Spleen (tissue), 11 donors: Measurements from ENCODE around the gene MYO5B. TPM values are rescaled to one million over a fixed set of nuclear protein-coding genes. Genes with fewer than 3 reads are reported as not detected.

Source experiments
- DNase-seq: peaks from one replicate; pipeline ENCODE4 v3.0.0-alpha.2; 2020
- H3K27ac ChIP-seq, 8 donors: fragments of 200-600 bp; sonication (generic) in 7 of 8; 1 replicate in 4 of 8; 2 replicates in 4 of 8; pipeline versions ENCODE4 v1.5.0 to v1.8.0; 2016 to 2021; ENCODE audit warnings: inconsistent platforms in 4 of 8, mild to moderate bottlenecking in 4 of 8, moderate library complexity in 1 of 8
- H3K27me3 ChIP-seq, 7 donors: fragments of 200-600 bp; sonication (generic) in 6 of 7; replicated peaks in 1 of 7; 1 replicate in 4 of 7; 2 replicates in 3 of 7; pipeline versions ENCODE4 v1.5.0 to v1.8.0; 2016 to 2021; ENCODE audit warnings: inconsistent platforms in 3 of 7, mild to moderate bottlenecking in 1 of 7
- H3K36me3 ChIP-seq, 6 donors: fragments of 200-600 bp; sonication (generic) in 5 of 6; 1 replicate in 4 of 6; 2 replicates in 2 of 6; pipeline versions ENCODE4 v1.5.0 to v1.8.0; 2016 to 2021; ENCODE audit warnings: inconsistent platforms in 2 of 6
- H3K4me1 ChIP-seq, 6 donors: fragments of 200-600 bp; sonication (generic) in 5 of 6; 1 replicate in 3 of 6; 2 replicates in 3 of 6; pipeline versions ENCODE4 v1.5.0 to v1.8.0; 2016 to 2021; ENCODE audit warnings: inconsistent platforms in 3 of 6
- H3K4me3 ChIP-seq, 8 donors: fragments of 200-600 bp; sonication (generic) in 7 of 8; 1 replicate in 4 of 8; 2 replicates in 4 of 8; pipeline versions ENCODE4 v1.5.0 to v1.8.0; 2016 to 2021; ENCODE audit warnings: inconsistent platforms in 4 of 8, mild to moderate bottlenecking in 4 of 8, moderate library complexity in 2 of 8
- H3K9me3 ChIP-seq, 8 donors: fragments of 200-600 bp; sonication (generic) in 7 of 8; 1 replicate in 4 of 8; 2 replicates in 4 of 8; pipeline versions ENCODE4 v1.5.0 to v1.8.0; 2016 to 2021; ENCODE audit warnings: inconsistent platforms in 4 of 8
- CTCF ChIP-seq, 11 experiments: fragments of 200-600 bp in 7 of 11; fragments of 450-650 bp in 4 of 11; sonication (generic) in 4 of 11; IDR thresholded peaks in 8 of 11; conservative IDR thresholded peaks in 3 of 11; 1 replicate in 7 of 11; 2 replicates in 4 of 11; pipeline versions ENCODE4 v1.4.0 to v1.8.0; 2016 to 2021; ENCODE audit warnings: antibody characterized with exemption in 11 of 11, inconsistent platforms in 4 of 11, mild to moderate bottlenecking in 1 of 11
- POLR2A ChIP-seq, 3 donors: fragments of 450-650 bp; IDR thresholded peaks; one replicate each; pipeline ENCODE4 v1.5.1; 2017; ENCODE audit warnings: antibody characterized with exemption in 3 of 3, mild to moderate bottlenecking in 1 of 3
- POLR2AphosphoS5 ChIP-seq, 3 donors: sonication (generic); formaldehyde crosslinking; IDR thresholded peaks; one replicate each; pipeline ENCODE4 v1.5.1; 2017; ENCODE audit warnings: antibody characterized with exemption in 3 of 3
- WGBS, 5 donors: extraction: QIAGEN DNeasy Blood & Tissue Kit in 3 of 5; methylation state at CpG; one replicate each; pipeline versions ENCODE4 v1.1.5 to v1.1.7; 2013 to 2018; 5-methylcytosine and 5-hydroxymethylcytosine counted together
- intact Hi-C: fragments of 100-400 bp; cut with DNase I; formaldehyde crosslinking; loops from one replicate; pipeline ENCODE4 v1.15.0; 2023; ENCODE audit warnings: low total_unique reads
- polyA plus RNA-seq, 3 donors: library from polyadenylated mRNA; stranded (reverse); fragments of 200-250 nt; gene quantifications; one replicate each; pipeline ENCODE4 v1.2.1, GENCODE V29; 2013
- total RNA-seq, 7 donors: library from RNA; depleted of rRNA in 3 of 7; stranded (reverse); fragments of >200 nt in 3 of 7; fragmentation: NEBNext Ultra II Directional in 4 of 7; extraction: Animal tissue kit (Norgen Biotek cat#: 25700) in 4 of 7; gene quantifications; one replicate each; pipeline versions ENCODE4 v1.1.0 to v1.2.1, GENCODE V29; 2016 to 2021
- donor health status: healthy with polysubstance abuse.
- donor health status: DM: no; HTN: no; CAD: no; lungs with moderate emphysema.
- donor health status: DM: no; HTN: no; CAD: no.
- donor health status: Bipolar disorder and iron deficiency.
- donor health status: healthy.
- donor health status: DM: no; HTN: no; CAD: no.
- donor health status: DM: yes; HTN: yes; CAD: no.

The MYO5B gene
- total and polyA plus RNA-seq, 10 donors, result 0.74 to 6.0 (median 2.4) TPM

GRCh38 chr18:49834258-49834657, 360.7 kb downstream of the MYO5B start:
- Histone ChIP-seq H3K4me1 (no peaks in the 10 kb centered on the region), H3K27ac (no peak overlapping the region), H3K9me3 (peaks cover 0 to 15% (median 8%) of the 10 kb centered on the region in 8 donors), H3K4me3 (no peak overlapping the region), H3K27me3 (no peaks in the 10 kb centered on the region), H3K36me3 (peaks cover 0 to 16% (median 0%) of the 10 kb centered on the region in 6 donors)
- DNase-seq, result no peak
- WGBS, 5 donors, result 40 to 94% (median 93%) methylated on average over 3 of the region's 3 CpGs
- intact Hi-C loops, result no loop called here
- TF ChIP-seq CTCF (IDR thresholded peaks at IDR 0.05 in 8 of 11, conservative IDR thresholded peaks at IDR 0.05 in 3 of 11), result no peak
- no peak for TF ChIP-seq POLR2AphosphoS5 (IDR thresholded peaks at IDR 0.05)
- TF ChIP-seq POLR2A (IDR thresholded peaks at IDR 0.05), result no peak

GRCh38 chr18:49833814-49834213, 361.1 kb downstream of the MYO5B start:
- DNase-seq, result no peak
- WGBS, 5 donors, result 83 to 88% (median 84%) methylated on average over 4 of the region's 4 CpGs
- no peak for TF ChIP-seq POLR2A (IDR thresholded peaks at IDR 0.05)
- TF ChIP-seq CTCF (IDR thresholded peaks at IDR 0.05 in 8 of 11, conservative IDR thresholded peaks at IDR 0.05 in 3 of 11), result no peak
- no peak for TF ChIP-seq POLR2AphosphoS5 (IDR thresholded peaks at IDR 0.05)
- Histone ChIP-seq H3K27me3 (no peaks in the 10 kb centered on the region), H3K9me3 (peaks cover 0 to 17% (median 9%) of the 10 kb centered on the region in 8 donors), H3K4me1 (no peaks in the 10 kb centered on the region), H3K4me3 (no peak overlapping the region), H3K36me3 (peaks cover 0 to 14% (median 0%) of the 10 kb centered on the region in 6 donors), H3K27ac (no peak overlapping the region)
- intact Hi-C loops, result no loop called here

- no peaks in the 10 kb centered on the region for H3K4me1 ChIP-seq
- peaks cover 0 to 31% (median 23%) of the 10 kb centered on the region in 8 donors for H3K9me3 ChIP-seq
- no peak overlapping the region for H3K27ac ChIP-seq
- H3K4me3 ChIP-seq, result no peak overlapping the region
- DNase-seq, result no peak
- intact Hi-C loops, result no loop called here
- no peak for TF ChIP-seq POLR2AphosphoS5 (IDR thresholded peaks at IDR 0.05)
- peaks cover 0 to 10% (median 0%) of the 10 kb centered on the region in 6 donors for H3K36me3 ChIP-seq
- H3K27me3 ChIP-seq, result no peaks in the 10 kb centered on the region
- 84 to 93% (median 91%) methylated on average over 2 of the region's 2 CpGs for WGBS, 5 donors
Measured at GRCh38 chr18:49832221-49832647, 362.7 kb downstream of the MYO5B start.

- WGBS, 5 donors, result 88 to 100% (median 97%) methylated on average over 1 of the region's 1 CpG
- no peak for DNase-seq
- H3K4me3 ChIP-seq, result no peak overlapping the region
- TF ChIP-seq CTCF (IDR thresholded peaks at IDR 0.05 in 8 of 11, conservative IDR thresholded peaks at IDR 0.05 in 3 of 11) (no peak), POLR2AphosphoS5 (IDR thresholded peaks at IDR 0.05) (no peak), POLR2A (IDR thresholded peaks at IDR 0.05) (no peak)
- intact Hi-C loops, result no loop called here
- H3K4me1 ChIP-seq, result no peaks in the 10 kb centered on the region
- peaks cover 0 to 7% (median 0%) of the 10 kb centered on the region in 6 donors for H3K36me3 ChIP-seq
- peaks cover 0 to 38% (median 28%) of the 10 kb centered on the region in 8 donors for H3K9me3 ChIP-seq
- H3K27me3 ChIP-seq, result no peaks in the 10 kb centered on the region
- no peak overlapping the region for H3K27ac ChIP-seq
Measured at GRCh38 chr18:49827996-49828395, 367.0 kb downstream of the MYO5B start.
